DLD1 (cell line): ENCODE data around the gene PGRMC2.
"Not testable (repeated sequence)": the region's sequence is repeated elsewhere in the genome, so short reads cannot be mapped to it uniquely, and the experiment has no call there.

Experiments used
- in situ Hi-C: cut with HindIII; loops from 2 replicates; pipeline ENCODE4 v1.10.0; 2017; ENCODE audit warnings: low sequenced_read_pairs

PGRMC2 gene

DNA sequence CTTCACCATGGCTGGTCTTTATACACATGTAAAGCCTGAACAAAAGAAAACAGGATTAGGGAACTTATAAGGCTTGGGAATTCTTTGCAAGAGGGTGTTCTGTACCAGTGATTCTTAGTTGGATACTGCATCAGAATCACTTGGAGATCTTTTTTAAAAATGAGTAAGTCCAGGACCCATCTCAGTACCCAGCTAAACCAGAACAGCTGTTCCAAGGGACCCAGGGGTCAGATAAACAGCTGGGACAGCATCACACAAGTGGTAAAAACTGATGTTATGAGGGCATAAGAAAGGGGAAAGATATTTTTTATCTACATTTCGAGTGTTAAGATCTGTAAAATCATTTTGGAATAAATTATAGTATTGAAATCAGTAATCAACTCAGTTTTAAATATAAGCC lies 16.1 kb downstream of the PGRMC2 start:
- in situ Hi-C loops, result no loop called here

DNA sequence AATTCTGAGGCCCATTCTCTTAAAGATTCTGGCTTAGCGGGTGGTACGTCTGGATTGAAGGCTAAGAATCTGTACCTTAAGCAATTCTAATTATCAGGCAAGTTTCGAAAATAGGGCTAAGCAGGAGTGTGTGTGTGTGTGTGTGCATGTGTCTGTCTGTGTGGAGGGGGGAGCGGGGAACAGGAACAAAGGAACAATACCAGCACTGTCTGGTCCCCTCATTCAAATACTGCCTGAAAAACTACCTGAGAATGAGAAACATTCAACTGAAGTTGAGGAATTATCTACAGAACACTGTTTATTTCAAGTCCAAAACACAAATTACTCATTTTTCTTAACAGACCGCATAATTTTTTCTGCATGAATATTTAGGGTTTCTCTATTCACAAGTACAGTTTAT lies 18.6 kb downstream of the PGRMC2 start:
- in situ Hi-C loops, result no loop called here

DNA sequence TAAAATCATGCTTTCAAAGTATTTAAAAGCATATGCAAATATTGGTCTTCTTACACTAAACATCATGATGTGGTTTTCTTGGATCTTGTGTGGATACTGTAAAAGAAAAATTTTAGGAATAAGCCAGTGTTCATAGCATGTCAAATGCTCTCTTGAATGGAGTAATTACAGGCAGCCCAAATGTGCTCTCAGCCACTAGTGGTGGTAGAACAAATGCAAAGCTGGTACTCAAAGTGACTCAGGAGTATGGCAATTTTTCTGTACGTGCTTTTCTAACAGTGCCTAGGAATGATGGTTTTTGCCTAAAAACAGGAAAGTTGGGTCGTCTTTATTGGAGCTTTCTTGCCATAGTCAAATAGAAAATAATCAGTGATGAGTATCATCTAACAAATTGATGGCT lies 19.9 kb downstream of the PGRMC2 start:
- in situ Hi-C loops, result no loop called here

DNA sequence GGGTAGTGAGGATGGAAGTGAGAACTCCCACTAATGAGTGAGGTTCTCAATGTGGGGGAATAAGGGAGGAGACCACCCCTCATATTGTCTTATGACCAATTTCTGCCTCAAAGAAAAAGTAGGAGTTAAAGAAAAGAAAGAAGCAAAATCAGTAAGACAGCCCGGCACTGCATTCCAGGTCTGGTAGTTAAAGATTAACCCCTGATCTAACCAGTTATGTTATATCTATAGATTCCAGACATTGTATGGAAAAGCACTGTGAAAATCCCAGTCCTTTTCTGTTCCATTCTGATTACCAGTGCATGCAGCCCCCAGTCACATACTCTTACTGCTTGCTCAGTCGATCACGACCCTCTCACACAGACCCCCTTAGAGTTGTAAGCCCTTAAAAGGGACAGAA lies 20.4 kb downstream of the PGRMC2 start:
- in situ Hi-C loops, result not testable (repeated sequence)

DNA sequence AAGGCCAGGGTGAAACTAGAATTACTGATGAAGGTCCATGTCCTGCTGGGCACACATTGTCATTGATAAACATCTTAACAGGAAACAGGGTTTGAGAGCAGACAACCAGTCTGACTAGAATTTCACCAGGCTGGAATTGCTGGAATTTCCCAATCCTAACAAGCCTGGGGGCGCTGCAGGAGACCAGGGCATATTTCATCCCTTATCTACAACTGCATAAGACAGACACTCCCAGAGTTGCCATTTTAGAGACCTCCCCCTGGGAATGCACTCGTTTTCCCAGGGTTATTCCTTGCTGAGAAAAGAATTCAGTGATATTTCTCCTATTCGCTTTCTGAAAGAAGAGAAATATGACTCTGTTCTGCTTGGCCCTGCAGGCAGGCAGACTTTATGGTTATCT lies 22.1 kb downstream of the PGRMC2 start:
- in situ Hi-C loops, result not testable (repeated sequence)

DNA sequence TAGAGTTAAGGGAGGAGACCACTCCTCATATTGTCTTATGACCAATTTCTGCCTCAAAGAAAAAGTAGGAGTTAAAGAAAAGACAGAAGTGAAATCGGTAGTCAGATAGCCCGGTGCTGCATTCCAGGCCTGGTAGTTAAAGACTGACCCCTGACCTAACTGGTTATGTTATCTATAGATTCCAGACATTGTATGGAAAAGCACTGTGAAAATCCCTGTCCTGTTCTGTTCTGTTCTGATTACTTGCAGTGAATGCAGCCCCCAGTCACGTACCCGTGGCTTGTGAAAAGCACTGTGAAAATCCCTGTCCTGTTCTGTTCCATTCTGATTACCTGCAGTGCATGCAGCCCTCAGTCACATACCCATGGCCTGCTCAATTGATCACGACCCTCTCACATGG lies 27.7 kb downstream of the PGRMC2 start:
- in situ Hi-C loops, result not testable (repeated sequence)

DNA sequence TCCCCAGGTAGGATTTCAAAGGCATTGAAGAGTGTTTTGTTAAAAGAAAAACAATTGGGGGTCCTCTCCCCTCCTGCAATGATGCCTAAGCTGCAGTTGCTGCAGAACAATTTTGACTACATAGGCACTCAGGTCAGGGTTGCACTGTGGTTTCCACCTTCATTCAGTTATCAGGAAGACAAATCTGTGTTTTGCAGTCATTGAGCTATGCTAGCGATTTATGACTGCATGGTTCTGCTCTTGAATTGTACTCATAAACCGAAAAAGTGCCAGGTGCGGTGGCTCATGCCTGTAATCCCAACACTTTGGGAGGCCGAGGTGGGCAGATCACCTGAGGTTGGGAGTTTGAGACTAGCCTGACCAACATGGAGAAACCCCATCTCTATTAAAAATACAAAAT lies 29.4 kb downstream of the PGRMC2 start:
- in situ Hi-C loops, result not testable (repeated sequence)

DNA sequence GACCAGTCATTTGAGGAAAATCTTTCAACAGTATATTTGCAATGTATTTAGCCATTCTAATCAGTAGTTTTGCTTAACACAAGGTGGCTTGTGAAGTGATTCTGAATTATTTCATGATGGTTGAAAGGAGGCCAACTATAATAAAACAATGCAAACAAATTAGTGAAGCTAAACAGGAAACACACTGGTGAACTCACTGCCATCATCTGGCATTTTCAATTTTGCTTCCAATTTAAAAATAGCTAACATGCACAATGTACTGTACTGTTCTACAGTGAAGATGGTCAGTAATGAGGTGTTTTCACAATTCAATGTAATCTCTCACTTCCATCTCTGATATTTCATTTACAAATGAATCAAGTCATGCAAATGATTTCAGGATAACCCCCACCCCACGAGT lies 31.1 kb downstream of the PGRMC2 start:
- in situ Hi-C loops, result no loop called here

DNA sequence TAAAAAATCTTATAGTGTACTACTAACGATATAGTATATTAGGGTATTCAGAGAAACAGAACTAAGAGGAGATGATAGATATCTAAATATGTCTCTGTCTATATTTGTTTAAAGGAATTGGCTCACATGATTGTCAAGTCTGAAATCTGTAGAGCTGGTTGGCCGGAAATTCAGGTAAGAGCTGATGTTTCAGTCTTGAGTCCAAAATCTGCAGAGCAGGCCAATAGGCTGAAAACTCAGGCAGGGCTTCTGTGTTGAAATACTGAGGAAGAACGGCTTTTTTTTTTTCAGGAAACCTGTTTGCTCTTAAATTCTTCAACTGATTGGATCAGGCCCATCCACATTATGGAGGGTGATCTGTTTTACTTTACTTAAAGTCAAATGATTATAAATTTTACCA lies 31.7 kb downstream of the PGRMC2 start:
- in situ Hi-C loops, result no loop called here

DNA sequence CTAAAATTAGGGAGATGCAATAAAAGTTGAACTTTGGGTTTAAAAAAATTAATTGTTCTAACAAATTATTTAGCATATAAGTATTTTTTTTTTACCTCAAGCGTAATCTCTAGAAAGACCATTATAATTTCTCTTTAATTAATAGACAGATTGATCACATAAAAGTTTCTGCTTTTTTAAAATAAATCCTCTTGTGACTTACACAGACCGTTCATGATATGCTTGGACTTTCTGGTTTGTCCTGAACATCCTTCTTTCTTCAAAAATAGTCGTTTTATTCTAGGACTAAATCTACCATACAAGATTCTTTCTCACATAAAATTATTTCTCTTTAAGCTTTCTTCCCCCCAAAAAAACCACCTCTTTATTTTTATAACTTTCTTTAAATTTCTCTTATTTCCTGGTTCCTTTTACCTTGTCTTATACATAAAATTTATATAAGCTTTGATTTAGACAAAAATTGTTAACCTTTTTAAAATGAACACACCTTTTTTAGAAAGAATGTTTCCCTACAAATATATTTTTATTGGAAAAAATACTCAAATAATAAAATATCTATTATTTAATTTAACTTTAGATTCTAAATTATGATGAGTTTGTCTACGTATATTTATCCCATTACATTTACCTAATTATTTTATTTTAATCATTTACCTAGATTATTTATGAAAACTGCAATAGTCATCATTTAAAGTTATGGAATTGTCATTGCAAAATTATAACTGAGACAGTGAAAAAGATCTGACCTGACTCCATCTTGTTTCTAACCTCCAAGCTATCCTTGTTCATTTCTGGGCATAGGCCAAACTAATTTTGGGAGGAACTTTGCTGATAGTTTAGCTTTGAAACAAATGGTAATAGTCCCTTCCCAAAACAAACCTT lies 37.6 kb downstream of the PGRMC2 start:
- in situ Hi-C loops, result no loop called here

DNA sequence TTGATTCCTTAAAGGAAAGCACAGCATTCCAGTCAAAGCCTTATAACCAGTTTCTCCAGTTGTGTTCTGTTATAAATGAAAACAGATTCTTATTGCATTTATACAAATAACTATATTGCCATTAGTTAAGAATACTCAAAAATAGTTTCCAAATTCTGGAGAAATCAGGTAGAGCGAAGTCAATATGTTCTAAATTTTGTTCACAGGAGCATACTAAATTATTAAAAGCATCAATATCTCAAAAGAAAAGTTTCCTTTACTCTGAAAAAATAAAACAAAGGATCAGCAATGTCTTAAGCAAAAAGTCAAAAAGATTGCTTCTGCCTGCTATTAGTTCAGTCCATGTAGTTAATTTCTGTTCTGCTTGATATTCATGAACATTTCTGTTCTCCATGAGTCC lies 39.7 kb downstream of the PGRMC2 start:
- in situ Hi-C loops, result no loop called here

DNA sequence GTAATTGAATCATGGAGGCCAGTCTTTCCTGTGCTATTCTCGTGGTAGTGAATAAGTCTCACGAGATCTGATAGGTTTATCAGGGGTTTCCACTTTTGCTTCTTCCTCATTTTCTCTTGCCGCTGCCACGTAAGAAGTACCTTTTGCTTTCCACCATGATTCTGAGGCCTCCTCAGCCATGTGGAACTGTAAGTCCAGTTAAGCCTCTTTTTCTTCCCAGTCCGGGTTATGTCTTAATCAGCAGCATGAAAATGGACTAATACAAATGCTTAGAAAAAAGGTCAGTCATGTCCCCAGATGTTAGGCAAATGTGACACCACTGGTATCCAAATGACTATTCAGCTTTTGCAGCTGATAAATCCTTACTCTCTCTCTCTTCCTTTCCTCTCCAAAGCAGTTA lies 42.2 kb downstream of the PGRMC2 start:
- in situ Hi-C loops, result not testable (repeated sequence)

DNA sequence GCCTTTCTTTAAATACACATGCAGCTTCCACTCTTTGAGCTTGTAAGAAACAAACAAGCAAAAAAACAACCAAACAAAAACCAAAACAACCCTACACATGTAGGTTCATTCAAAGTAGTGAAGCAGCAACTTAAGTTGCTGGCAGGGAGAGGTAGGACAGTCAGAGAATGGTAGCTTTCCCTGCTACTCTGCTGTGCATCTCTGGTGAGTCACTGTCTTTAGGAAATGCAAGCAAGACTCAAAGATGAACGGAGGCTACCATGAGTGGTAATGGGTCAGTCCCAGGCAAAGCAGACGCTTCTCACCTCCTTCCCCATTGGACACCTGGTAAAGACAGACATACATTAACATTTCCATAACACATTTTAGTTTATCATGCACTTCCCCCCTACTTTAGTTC lies 43.2 kb downstream of the PGRMC2 start:
- in situ Hi-C loops, result no loop called here

DNA sequence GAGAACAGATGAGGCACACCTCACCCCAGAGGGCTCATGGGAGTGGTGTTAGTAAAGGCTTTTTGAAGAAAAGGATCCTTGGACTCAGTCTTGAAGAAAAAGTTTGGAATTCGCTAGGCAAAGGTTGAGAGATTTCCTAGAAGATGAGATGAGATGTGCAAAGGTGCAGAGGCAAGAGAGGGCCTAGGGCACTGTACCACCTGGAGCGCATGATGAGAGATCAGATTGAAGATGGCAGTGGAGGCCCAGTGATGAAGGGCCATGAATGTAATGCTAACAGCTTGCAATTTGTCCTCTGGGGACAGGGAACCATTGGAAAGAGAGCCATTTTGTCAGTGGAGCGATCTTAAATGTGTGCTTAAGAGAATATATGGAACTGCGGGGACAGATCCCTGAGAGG lies 45.0 kb downstream of the PGRMC2 start:
- in situ Hi-C loops, result no loop called here

DNA sequence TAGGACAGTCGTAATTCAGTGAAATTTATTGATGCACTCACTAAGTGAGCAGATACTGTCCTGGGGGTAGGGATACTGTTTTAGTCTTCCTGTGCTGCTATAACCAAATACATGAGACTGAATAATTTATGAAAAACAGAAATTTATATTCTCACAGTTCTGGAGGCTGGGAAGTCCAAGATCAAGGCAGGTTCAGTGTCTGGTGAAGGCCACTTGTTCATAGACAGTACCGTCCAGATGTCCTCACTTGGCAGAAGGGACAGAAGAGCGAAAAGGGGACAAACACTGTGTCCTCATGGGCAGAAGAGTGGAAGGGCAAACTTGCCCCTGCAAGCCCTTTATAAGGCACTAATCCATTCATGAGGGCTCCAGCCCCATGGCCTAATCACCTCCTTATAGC lies 45.6 kb downstream of the PGRMC2 start:
- in situ Hi-C loops, result no loop called here

DNA sequence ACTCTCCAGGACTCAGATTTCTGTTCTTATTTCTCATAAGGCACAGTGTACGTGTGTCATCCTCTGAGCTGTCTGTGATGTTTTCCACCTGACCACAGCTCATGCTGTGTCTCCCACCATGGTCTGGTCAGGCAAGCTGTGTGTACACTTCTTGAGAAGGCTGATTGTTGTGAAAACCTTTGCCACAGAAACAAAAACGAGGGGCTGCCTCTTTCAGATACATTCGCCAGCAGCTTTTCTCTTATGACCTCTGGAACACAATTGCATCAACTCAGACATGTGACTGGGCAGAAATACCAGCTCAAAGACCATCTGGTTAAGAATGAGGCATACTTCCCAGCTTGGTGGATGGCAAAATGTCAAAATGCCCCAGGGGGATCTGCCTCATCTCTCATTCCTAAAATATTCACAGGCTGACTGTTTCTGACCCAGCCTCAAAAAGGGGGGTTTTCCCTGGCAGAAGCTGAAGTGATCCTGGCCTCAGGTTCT lies 46.1 kb downstream of the PGRMC2 start:
- in situ Hi-C loops, result no loop called here

DNA sequence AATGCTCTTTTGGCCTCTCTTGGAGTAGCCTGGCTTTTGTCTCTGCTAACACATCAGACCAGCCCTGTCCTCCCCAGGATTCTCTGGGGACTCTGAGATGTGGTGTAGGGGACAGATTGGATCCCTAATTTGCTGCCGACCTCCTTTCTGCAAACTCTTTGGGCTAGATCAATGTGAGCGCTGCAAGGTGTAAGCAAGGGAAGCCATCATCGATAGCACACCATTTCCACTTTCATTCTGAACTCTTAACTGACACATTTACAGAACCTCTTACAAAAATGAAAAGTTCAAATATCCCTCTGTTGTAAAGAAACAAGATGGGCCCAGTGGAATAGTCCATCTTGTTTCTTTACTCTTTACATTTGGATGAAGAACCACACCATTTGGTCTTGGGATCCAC lies 46.6 kb downstream of the PGRMC2 start:
- in situ Hi-C loops, result no loop called here

DNA sequence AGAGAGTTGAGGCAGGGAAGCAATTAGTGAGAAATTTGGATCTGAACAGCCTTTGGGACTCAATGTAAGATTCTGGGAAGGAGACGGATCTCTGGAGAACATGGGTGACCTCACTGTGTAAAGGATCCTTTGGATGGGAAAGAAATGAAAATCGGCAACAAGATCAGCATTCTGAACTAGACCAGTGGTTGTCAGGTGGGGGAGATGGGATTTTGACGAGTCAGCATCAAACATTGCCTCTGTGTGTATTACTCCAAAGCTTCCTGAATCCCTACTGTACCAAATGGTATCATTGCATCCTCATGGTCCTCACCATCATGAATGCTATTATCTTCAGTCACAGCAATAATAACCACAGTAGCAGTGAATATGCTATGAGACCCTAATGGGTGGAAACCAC lies 52.8 kb downstream of the PGRMC2 start:
- in situ Hi-C loops, result no loop called here

DNA sequence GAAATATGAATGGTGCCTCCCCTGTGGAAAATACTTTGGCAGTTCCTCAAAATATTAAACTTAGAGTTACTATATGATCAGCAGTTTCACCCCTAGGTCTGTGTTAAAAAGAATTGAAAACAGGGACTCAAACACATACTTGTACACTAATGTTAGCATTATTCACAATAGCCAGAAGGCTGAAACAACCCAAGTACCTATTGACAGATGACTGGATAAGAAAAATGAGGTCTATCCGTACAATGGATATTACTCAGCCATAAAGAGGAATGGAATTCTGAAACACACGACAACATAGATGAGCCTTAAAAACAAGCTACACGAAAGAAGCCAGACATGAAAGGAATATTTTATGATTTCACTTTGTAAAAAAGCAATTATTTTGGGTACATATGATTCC lies 54.9 kb downstream of the PGRMC2 start:
- in situ Hi-C loops, result no loop called here

DNA sequence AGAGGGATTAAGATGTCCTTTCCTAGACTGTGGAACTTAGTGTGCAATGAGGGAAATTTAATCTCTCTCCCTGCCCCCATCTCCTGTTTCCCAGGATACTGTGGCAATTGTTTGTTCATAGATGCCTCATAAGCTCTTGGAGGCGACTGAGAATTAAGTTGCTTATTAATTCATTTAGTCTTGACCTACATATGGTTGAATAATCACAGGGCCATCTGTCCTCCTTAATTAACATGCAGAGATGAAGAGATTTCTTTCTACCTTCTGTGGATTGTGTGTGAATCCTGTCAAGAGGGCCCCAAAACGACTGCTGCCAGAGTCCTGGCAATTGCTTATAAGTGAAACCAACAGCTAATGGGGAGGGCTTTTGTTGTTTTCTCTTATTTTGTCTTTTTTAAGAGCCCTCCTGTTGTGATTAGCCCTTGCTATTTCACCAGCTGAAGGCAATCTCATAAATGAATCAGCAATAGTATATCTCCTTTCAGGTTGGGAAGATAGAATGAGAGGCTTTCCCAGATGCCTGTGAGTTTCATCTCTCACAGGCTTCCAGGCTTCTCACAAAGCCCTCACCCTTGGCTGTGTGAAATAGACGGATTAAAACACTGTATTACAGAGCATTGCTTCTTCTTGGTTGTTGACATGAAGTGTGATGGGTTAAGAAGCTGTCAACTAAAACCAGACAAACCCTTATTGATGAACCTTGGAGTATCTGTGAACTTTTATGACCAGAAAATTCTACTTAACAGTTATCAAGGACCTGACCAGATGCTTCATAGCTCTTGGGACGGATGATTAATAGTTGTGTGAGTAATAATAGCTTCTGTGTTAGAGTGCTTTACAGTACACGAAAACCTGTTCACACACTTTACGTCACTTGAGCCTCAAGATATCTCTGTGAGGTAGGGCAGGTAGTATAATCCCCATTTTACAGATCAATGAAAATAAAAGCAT lies 58.5 kb downstream of the PGRMC2 start:
- in situ Hi-C loops, result no loop called here

DNA sequence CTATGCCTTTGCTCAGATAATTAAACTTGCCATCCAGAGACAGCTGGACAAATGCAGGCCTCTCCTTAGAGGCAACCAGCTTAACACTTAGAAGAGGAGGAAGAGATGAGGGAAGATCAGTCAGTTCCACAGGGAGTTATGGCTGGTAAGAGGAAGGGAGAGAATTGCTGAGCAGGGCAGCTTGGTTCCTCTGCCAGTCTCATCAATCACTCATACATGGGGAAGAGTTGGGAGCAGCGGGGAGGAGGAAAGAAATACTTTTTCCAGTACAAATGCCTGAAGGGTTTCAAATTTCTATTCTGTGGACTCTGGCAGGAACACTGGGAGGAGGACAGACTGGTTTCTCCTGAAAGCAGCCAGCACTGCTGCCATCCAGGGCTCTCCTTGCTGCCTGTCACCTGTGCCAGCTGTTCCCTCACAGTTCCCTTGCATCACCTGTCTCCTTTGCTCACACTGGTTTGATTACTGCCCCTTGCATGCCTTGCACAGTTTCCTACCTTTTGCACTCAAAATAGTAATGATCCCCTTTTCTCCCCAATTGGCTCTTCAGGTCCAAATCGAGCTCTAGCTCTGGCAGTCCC lies 59.5 kb downstream of the PGRMC2 start:
- in situ Hi-C loops, result no loop called here
